K562 (cell line): ENCODE measurements around the gene GLOD4. TPM values are rescaled to one million over a fixed set of nuclear protein-coding genes. Genes with fewer than 3 reads are reported as not detected.

Source experiments
- ATAC-seq: fragments of 200-7000 bp; cut with Tn5 transposase; 3 replicates; pipeline ENCODE4 v1.9.1; 2020; ENCODE audit warnings: moderate library complexity
- BruUV-seq: library from RNA; stranded (reverse); fragments of 400-500 nt; replicated peaks from 2 replicates; lab custom pipeline; 2021; lab: Mats Ljungman, UMichigan
- CTCF ChIA-PET: fragments of 300-600 bp; formaldehyde crosslinking; extraction: SDS; loops from one replicate; lab custom pipeline; 2021; ENCODE audit warnings: low intra/inter-chr PET ratio; lab: Yijun Ruan, JAX
- POLR2A ChIA-PET: fragments of 300-600, 350-650 bp; sonication (Branson Sonifier 250); formaldehyde crosslinking; extraction: SDS; loops from one replicate; lab custom pipeline; 2021; ENCODE audit warnings: antibody characterized with exemption, inconsistent platforms; lab: Yijun Ruan, JAX
- DNase-seq, 4 experiments: peaks; one replicate each; pipeline versions ENCODE4 v3.0.0 to v3.0.0-alpha.2; 2011 to 2018; ENCODE audit warnings: low spot score in 3 of 4, mixed read lengths in 3 of 4; ENCODE audit errors: extremely low read depth in 1 of 4
- FAIRE-seq: peaks from 2 replicates; lab custom pipeline; 2011; peaks lifted over from hg19 to GRCh38; lab: Jason Lieb, UNC
- H2AFZ ChIP-seq: 2 replicates; pipeline ENCODE4 v1.6.0; 2011; ENCODE audit warnings: low read depth, low read length, control low read depth, inconsistent platforms
- H3K27ac ChIP-seq: fragments of 200-600 bp; 3 replicates; pipeline ENCODE4 v1.8.0; 2011; ENCODE audit warnings: low read depth, mild to moderate bottlenecking, control low read depth, inconsistent platforms, low read length, moderate library complexity, mixed read lengths; ENCODE audit errors: extremely low read depth
- H3K27me3 ChIP-seq, 2 experiments: fragments of 300-600 bp in 1 of 2; 2 replicates in 1 of 2; 3 replicates in 1 of 2; pipeline versions ENCODE4 v1.6.0 to v1.8.0; 2011; ENCODE audit warnings: inconsistent platforms in 2 of 2, low read length in 2 of 2, mild to moderate bottlenecking in 1 of 2, mixed read lengths in 1 of 2, moderate library complexity in 1 of 2; ENCODE audit not compliant: control insufficient read depth in 2 of 2, insufficient read depth in 2 of 2
- H3K36me3 ChIP-seq: fragments of 300-600 bp; 3 replicates; pipeline ENCODE4 v1.8.0; 2011; ENCODE audit warnings: mild to moderate bottlenecking, low read length, inconsistent platforms; ENCODE audit not compliant: control insufficient read depth, insufficient read depth
- H3K4me1 ChIP-seq, 2 experiments: fragments of 200-600 bp in 1 of 2; replicated peaks in 1 of 2; 2 replicates in 1 of 2; 3 replicates in 1 of 2; pipeline versions ENCODE4 v1.5.1 to v1.8.0; 2011; ENCODE audit warnings: inconsistent platforms in 2 of 2, low read length in 2 of 2, mild to moderate bottlenecking in 1 of 2, mixed read lengths in 1 of 2, moderate library complexity in 1 of 2; ENCODE audit not compliant: control insufficient read depth in 2 of 2, insufficient read depth in 2 of 2
- H3K4me2 ChIP-seq: 2 replicates; pipeline ENCODE4 v1.6.1; 2011; ENCODE audit warnings: low read length, control low read depth, inconsistent platforms, mixed read lengths; ENCODE audit not compliant: insufficient read depth
- H3K4me3 ChIP-seq: fragments of 200-600 bp; sonication (generic), shearing (Covaris generic); 2 replicates; pipeline ENCODE4 v1.5.1; 2016; ENCODE audit warnings: control low read depth, inconsistent platforms
- H3K79me2 ChIP-seq: fragments of 200-600 bp; 3 replicates; pipeline ENCODE4 v1.8.0; 2011; ENCODE audit warnings: low read length, inconsistent platforms; ENCODE audit not compliant: control insufficient read depth, insufficient read depth
- H3K9ac ChIP-seq, 2 experiments: 2 replicates each; pipeline versions ENCODE4 v1.6.0 to v1.6.1; 2011; ENCODE audit warnings: low read depth in 2 of 2, low read length in 2 of 2, control low read depth in 1 of 2, inconsistent platforms in 1 of 2, mild to moderate bottlenecking in 1 of 2, mixed read lengths in 1 of 2; ENCODE audit not compliant: insufficient read depth in 1 of 2
- H3K9me1 ChIP-seq: one replicate; pipeline ENCODE4 v1.6.0; 2011; ENCODE audit warnings: inconsistent platforms, mild to moderate bottlenecking, low read length, moderate library complexity; ENCODE audit not compliant: control insufficient read depth, insufficient read depth
- H3K9me3 ChIP-seq: replicated peaks from 2 replicates; pipeline ENCODE4 v1.5.1; 2011; ENCODE audit warnings: low read depth, low read length, inconsistent platforms; ENCODE audit not compliant: control insufficient read depth, insufficient read depth
- H4K20me1 ChIP-seq: replicated peaks from 2 replicates; pipeline ENCODE4 v1.6.1; 2011; ENCODE audit warnings: low read length, inconsistent platforms, mixed read lengths; ENCODE audit not compliant: control insufficient read depth, insufficient read depth
- ATF1 ChIP-seq, 2 experiments: fragments of 450-650 bp in 1 of 2; IDR thresholded peaks; 2 replicates each; pipeline ENCODE4 v1.6.1; 2016; ENCODE audit warnings: missing compliant biosample characterization in 1 of 2, missing genetic modification characterization in 1 of 2
- FOXM1 ChIP-seq, 2 experiments: fragments of 450-650 bp in 1 of 2; sonication (generic) in 1 of 2; formaldehyde crosslinking in 1 of 2; IDR thresholded peaks; 2 replicates each; pipeline versions ENCODE4 v1.6.1 to v1.9.0; 2017 to 2022; ENCODE audit warnings: low read depth in 2 of 2, mild to moderate bottlenecking in 2 of 2, missing genetic modification reagents in 1 of 2, moderate library complexity in 1 of 2
- KLF10 ChIP-seq: fragments of 250-450 bp; sonication (Bioruptor Pico); IDR thresholded peaks from 2 replicates; pipeline ENCODE4 v1.6.1; 2021; ENCODE audit warnings: matching md5 sums
- POLR2AphosphoS2 ChIP-seq: IDR thresholded peaks from 2 replicates; pipeline ENCODE4 v1.6.1; 2012; ENCODE audit warnings: low read length, improper control_type of control experiment
- TFAM ChIP-seq: fragments of 250-450 bp; sonication (Bioruptor Pico); conservative IDR thresholded peaks from 2 replicates; pipeline ENCODE4 v1.5.0; 2021; ENCODE audit warnings: mild to moderate bottlenecking, moderate library complexity
- THRAP3 ChIP-seq: fragments of 450-650 bp; IDR thresholded peaks from 2 replicates; pipeline ENCODE4 v1.6.1; 2016; ENCODE audit warnings: mild to moderate bottlenecking, inconsistent platforms, borderline replicate concordance
- ZNF449 ChIP-seq: fragments of 250-450 bp; sonication (Bioruptor Pico); IDR thresholded peaks from 2 replicates; pipeline ENCODE4 v1.8.0; 2022; ENCODE audit warnings: moderate library complexity, mild to moderate bottlenecking, inconsistent platforms
- WGBS: fragments of 100-300 bp; shearing (Covaris generic); methylation state at CpG from one replicate; pipeline ENCODE4 v1.1.6; 2016; ENCODE audit warnings: low coverage, mixed read lengths; ENCODE audit not compliant: insufficient coverage; ENCODE audit errors: missing lambda C conversion rate; 5-methylcytosine and 5-hydroxymethylcytosine counted together
- in situ Hi-C: fragments of 300-500 bp; cut with MboI; formaldehyde crosslinking; loops from 4 replicates; pipeline ENCODE4 v1.15.0; 2018; ENCODE audit warnings: inconsistent platforms, mixed read lengths
- intact Hi-C: fragments of 100-400 bp; cut with micrococcal nuclease; formaldehyde crosslinking; loops from 2 replicates; pipeline ENCODE4 v1.14.2; 2022
- polyA plus RNA-seq, 8 experiments: library from polyadenylated mRNA; depleted of rRNA in 4 of 8; stranded (reverse) in 5 of 8; unstranded in 3 of 8; fragments of >200 nt; fragmentation: Nextera tagmentation in 2 of 8; fragmentation: Illumina TruSeq in 1 of 8; extraction: Ambion mirVana in 2 of 8; extraction: Trizol in 1 of 8; gene quantifications; 2 replicates each; pipeline versions ENCODE4 v1.2.1 to v1.2.3, GENCODE V29; 2011 to 2014; ENCODE audit warnings: inconsistent platforms in 1 of 8, missing spikeins in 1 of 8
- total RNA-seq, 7 experiments: library from RNA; depleted of rRNA in 6 of 7; stranded (reverse); fragments of >200 nt in 6 of 7; fragmentation: Illumina TruSeq in 2 of 7; extraction: Trizol in 2 of 7; gene quantifications; 2 replicates each; pipeline versions ENCODE4 v1.2.1 to v1.2.3, GENCODE V29; 2011 to 2021; ENCODE audit warnings: low replicate concordance in 1 of 7

The GLOD4 gene
- total and polyA plus RNA-seq, 9 of the 15 experiments (the other 6 are each of a cell fraction or from before 2014, with no cell fraction given), result 52.0 to 109 (median 64.9) TPM

GRCh38 chr17:823501-823902 lies 41.4 kb upstream of the GLOD4 start:
- H4K20me1 ChIP-seq, result no peaks in the 10 kb centered on the region
- no peak overlapping the region for H3K9ac ChIP-seq
- CTCF ChIA-PET, result no interaction called here
- in situ Hi-C loops (no loop called here), intact Hi-C loops (no loop called here)
- no peaks in the 10 kb centered on the region for H3K4me1 ChIP-seq
- FAIRE-seq (no peak), ATAC-seq (no peak), DNase-seq (no peak)
- no peaks in the 10 kb centered on the region for H3K79me2 ChIP-seq
- no peaks in the 10 kb centered on the region for H3K9me3 ChIP-seq
- no TSS peak for BruUV-seq
- no peaks in the 10 kb centered on the region for H3K9me1 ChIP-seq
- H3K4me3 ChIP-seq, result no peak overlapping the region
- POLR2A ChIA-PET, result interaction anchor here (0.6 kb wide), 1 partner anchor 113 kb away, joined by 3 read pairs; no protein-coding TSS in a partner anchor
- no peak overlapping the region for H2AFZ ChIP-seq
- H3K36me3 ChIP-seq, result no peaks in the 10 kb centered on the region
- 10% methylated on average over 7 of the region's 9 CpGs for WGBS
- no peak overlapping the region for H3K4me2 ChIP-seq
- no peak overlapping the region for H3K27ac ChIP-seq
- TF ChIP-seq ATF1 (CRISPR knock-in tag; IDR thresholded peaks at IDR 0.05), result no peak
- TF ChIP-seq ATF1 (tag; IDR thresholded peaks at IDR 0.05), result no peak
- TF ChIP-seq TFAM (CRISPR knock-in tag), result no peak
- no peak for TF ChIP-seq POLR2AphosphoS2
- TF ChIP-seq FOXM1 (IDR thresholded peaks at IDR 0.05; ENCODE audit: low read depth), result no peak
- TF ChIP-seq FOXM1 (CRISPR knock-in tag; IDR thresholded peaks at IDR 0.05; ENCODE audit: low read depth), result no peak
- no peak for TF ChIP-seq THRAP3
- TF ChIP-seq ZNF449, result no peak
- TF ChIP-seq KLF10 (CRISPR knock-in tag), result no peak
- H3K27me3 ChIP-seq, result peaks cover 18 to 64% of the 10 kb centered on the region in 2 experiments
